Kidney epithelial cell (primary cell): Measurements from ENCODE around the gene KCNMA1. TPM values are rescaled to one million over a fixed set of nuclear protein-coding genes. Genes with fewer than 3 reads are reported as not detected.

Experiments
- DNase-seq: peaks from one replicate; pipeline ENCODE4 v3.0.0-alpha.2; 2010; ENCODE audit warnings: low read depth
- H3K27me3 ChIP-seq: 2 replicates; pipeline ENCODE4 v1.6.0; 2011; ENCODE audit warnings: low read length; ENCODE audit not compliant: control insufficient read depth, insufficient read depth
- H3K36me3 ChIP-seq: 2 replicates; pipeline ENCODE4 v1.5.1; 2011; ENCODE audit warnings: low read length; ENCODE audit not compliant: control insufficient read depth, insufficient read depth
- H3K4me3 ChIP-seq: 2 replicates; pipeline ENCODE4 v1.5.1; 2011; ENCODE audit warnings: low read depth, mild to moderate bottlenecking, control low read depth, low read length
- CTCF ChIP-seq: IDR thresholded peaks from 2 replicates; pipeline ENCODE4 v1.5.1; 2011; ENCODE audit warnings: mild to moderate bottlenecking, moderate library complexity, low read length, control low read depth, inconsistent platforms; ENCODE audit not compliant: insufficient read depth, poor library complexity, severe bottlenecking
- total RNA-seq: library from RNA; depleted of rRNA; stranded (reverse); fragments of >200 nt; gene quantifications from 2 replicates; pipeline ENCODE4 v1.2.3, GENCODE V29; 2015

Gene KCNMA1
- total RNA-seq, 1 donor from 2014 or later: 18.9 TPM

- no peaks in the 10 kb centered on the region for H3K27me3 ChIP-seq
- H3K4me3 ChIP-seq: no peak overlapping the region
- H3K36me3 ChIP-seq: no peaks in the 10 kb centered on the region
- no peak for TF ChIP-seq CTCF
- no peak for DNase-seq
These were observed 278.3 kb downstream of the KCNMA1 start for GRCh38 chr10:77359287-77359691.

- DNase-seq: no peak
- Histone ChIP-seq H3K27me3 (no peaks in the 10 kb centered on the region), H3K4me3 (no peak overlapping the region), H3K36me3 (no peaks in the 10 kb centered on the region)
- TF ChIP-seq CTCF: no peak
These were observed 279.0 kb downstream of the KCNMA1 start for GRCh38 chr10:77358656-77359055.

- no peak for DNase-seq
- no peak for TF ChIP-seq CTCF
- H3K36me3 ChIP-seq: no peaks in the 10 kb centered on the region
- H3K4me3 ChIP-seq: no peak overlapping the region
- no peaks in the 10 kb centered on the region for H3K27me3 ChIP-seq
These were observed 279.8 kb downstream of the KCNMA1 start for GRCh38 chr10:77357611-77358310.

GRCh38 chr10:77357185-77357584, 280.4 kb downstream of the KCNMA1 start:
- DNase-seq: no peak
- TF ChIP-seq CTCF: no peak
- Histone ChIP-seq H3K4me3 (no peak overlapping the region), H3K36me3 (no peaks in the 10 kb centered on the region), H3K27me3 (no peaks in the 10 kb centered on the region)

- DNase-seq: no peak
- no peak overlapping the region for H3K4me3 ChIP-seq
- no peak for TF ChIP-seq CTCF
- no peaks in the 10 kb centered on the region for H3K36me3 ChIP-seq
- no peaks in the 10 kb centered on the region for H3K27me3 ChIP-seq
These were observed 281.8 kb downstream of the KCNMA1 start for GRCh38 chr10:77355844-77356243.

GRCh38 chr10:77351386-77351785, 286.2 kb downstream of the KCNMA1 start:
- no peaks in the 10 kb centered on the region for H3K27me3 ChIP-seq
- DNase-seq: no peak
- H3K4me3 ChIP-seq: no peak overlapping the region
- no peaks in the 10 kb centered on the region for H3K36me3 ChIP-seq
- TF ChIP-seq CTCF: no peak
